Heart left ventricle (tissue), 16 donors: ENCODE results near the gene GALNT18. TPM values are rescaled to one million over a fixed set of nuclear protein-coding genes. Genes with fewer than 3 reads are reported as not detected.

Source experiments
- ATAC-seq, 4 donors: fragments of 200-7000 bp; cut with Tn5 transposase; one replicate each; pipeline ENCODE4 v1.9.1; 2020 to 2022; ENCODE audit warnings: moderate library complexity in 4 of 4, mild to moderate bottlenecking in 3 of 4, moderate number of reproducible peaks in 1 of 4
- DNase-seq, 5 donors: peaks; one replicate each; pipeline ENCODE4 v3.0.0-alpha.2; 2020
- H3K27ac ChIP-seq, 12 donors: fragments of 200-600 bp; sonication (generic) in 4 of 12; one replicate each; pipeline versions ENCODE4 v1.5.0 to v1.8.0; 2016 to 2022; ENCODE audit warnings: mild to moderate bottlenecking in 2 of 12
- H3K27me3 ChIP-seq, 9 donors: fragments of 200-600 bp; sonication (generic) in 2 of 9; one replicate each; pipeline versions ENCODE4 v1.5.1 to v1.8.0; 2016 to 2022; ENCODE audit warnings: mild to moderate bottlenecking in 3 of 9
- H3K36me3 ChIP-seq, 9 donors: fragments of 200-600 bp; sonication (generic) in 2 of 9; one replicate each; pipeline versions ENCODE4 v1.5.0 to v1.8.0; 2018 to 2022; ENCODE audit warnings: mild to moderate bottlenecking in 2 of 9
- H3K4me1 ChIP-seq, 12 donors: fragments of 200-600 bp; sonication (generic) in 4 of 12; one replicate each; pipeline versions ENCODE4 v1.5.0 to v1.8.0; 2016 to 2022; ENCODE audit warnings: mild to moderate bottlenecking in 3 of 12
- H3K4me3 ChIP-seq, 12 donors: fragments of 200-600 bp; sonication (generic) in 4 of 12; one replicate each; pipeline versions ENCODE4 v1.5.0 to v1.8.0; 2017 to 2022; ENCODE audit warnings: mild to moderate bottlenecking in 9 of 12, moderate library complexity in 4 of 12
- H3K9me3 ChIP-seq, 12 donors: fragments of 200-600 bp; sonication (generic) in 4 of 12; one replicate each; pipeline versions ENCODE4 v1.5.0 to v1.8.0; 2016 to 2022; ENCODE audit warnings: mild to moderate bottlenecking in 1 of 12
- POLR2A ChIP-seq, 2 donors: fragments of 450-650 bp; IDR thresholded peaks; one replicate each; pipeline ENCODE4 v1.6.1; 2017; ENCODE audit warnings: antibody characterized with exemption in 2 of 2, mild to moderate bottlenecking in 2 of 2, moderate library complexity in 2 of 2
- WGBS, 4 donors: extraction: QIAGEN DNeasy Blood & Tissue Kit in 2 of 4; methylation state at CpG; one replicate each; pipeline versions ENCODE4 v1.1.5 to v1.1.7; 2013 to 2018; 5-methylcytosine and 5-hydroxymethylcytosine counted together
- intact Hi-C, 10 donors: fragments of 100-400 bp; cut with DNase I; formaldehyde crosslinking; loops; one replicate each; pipeline versions ENCODE4 v1.11.1 to v1.14.2; 2022
- polyA plus RNA-seq, 2 donors: library from polyadenylated mRNA; stranded (reverse); fragments of 200-250 nt; gene quantifications; one replicate each; pipeline ENCODE4 v1.2.3, GENCODE V29; 2013
- total RNA-seq, 9 donors: library from RNA; depleted of rRNA in 2 of 9; stranded (reverse); fragments of >200 nt in 2 of 9; fragmentation: NEBNext Ultra II Directional in 3 of 9; extraction: Animal tissue kit (Norgen Biotek cat#: 25700) in 3 of 9; gene quantifications; one replicate each; pipeline versions ENCODE4 v1.1.0 to v1.2.4, GENCODE V29; 2016 to 2023
- TF ChIP-seq, protein P1 (sequence below), 12 donors: fragments of 200-600 bp; sonication (generic) in 4 of 12; IDR thresholded peaks; one replicate each; pipeline versions ENCODE4 v1.5.0 to v1.8.0; 2018 to 2022; ENCODE audit warnings: antibody characterized with exemption in 12 of 12, mild to moderate bottlenecking in 5 of 12
- donor health status: ischemic (EF 13 %, LVEDD 7.1; RV severe dilation, severe dysfunction).
- donor health status: healthy with polysubstance abuse.
- donor health status: DM: no; HTN: yes; CAD: no.
- donor health status: DM: no; HTN: no; CAD: no.
- donor health status: ischemic (EF 25% LVEDD 6.9; RV normal size, moderate dysfunction).
- donor health status: ischemic (EF 25% LVEDD 5.7; RV mildly dilated, moderate dysfunction).
- donor health status: healthy.
- donor health status: DM: yes; HTN: yes; CAD: no.
- donor health status: ischemic (EF 35%, LVEDD 5.7; RV mildly dilated, moderate dysfunction).
- donor health status: nonischemic (EF 11% LVEDD 7.7; RV severe dilation, severe dysfunction).
- donor health status: DM: yes; HTN: yes; CAD: no.
- donor health status: PGD.
- donor health status: ischemic (EF 29% LVEDD 5.4; RV normal size, mild dysfunction).
- donor health status: nonischemic (EF 23%, LVEDD 6.1; RV moderate dilation, normal function).

The GALNT18 gene
- total and polyA plus RNA-seq, 11 donors = 9.0 to 31.8 (median 17.3) TPM

- peak in 1 of 4 donors; percentile 10 for ATAC-seq
These were observed 179.0 kb downstream of the GALNT18 start for GRCh38 chr11:11442791-11443190.

GRCh38 chr11:11441516-11441915 is 180.3 kb downstream of the GALNT18 start:
- Histone ChIP-seq H3K4me3 (no peak overlapping the region), H3K4me1 (peaks cover 0 to 43% (median 25%) of the 10 kb centered on the region in 12 donors), H3K36me3 (peaks cover 0 to 6% (median 0%) of the 10 kb centered on the region in 9 donors), H3K27ac (no peak overlapping the region), H3K27me3 (no peaks in the 10 kb centered on the region), H3K9me3 (no peaks in the 10 kb centered on the region)
- ATAC-seq (no peak), DNase-seq (no peak)
- intact Hi-C loops = no loop called here
- 94 to 98% (median 97%) methylated on average over 7 of the region's 7 CpGs for WGBS, 4 donors
- TF ChIP-seq POLR2A (IDR thresholded peaks at IDR 0.05) = no peak
- TF ChIP-seq, protein P1, sequence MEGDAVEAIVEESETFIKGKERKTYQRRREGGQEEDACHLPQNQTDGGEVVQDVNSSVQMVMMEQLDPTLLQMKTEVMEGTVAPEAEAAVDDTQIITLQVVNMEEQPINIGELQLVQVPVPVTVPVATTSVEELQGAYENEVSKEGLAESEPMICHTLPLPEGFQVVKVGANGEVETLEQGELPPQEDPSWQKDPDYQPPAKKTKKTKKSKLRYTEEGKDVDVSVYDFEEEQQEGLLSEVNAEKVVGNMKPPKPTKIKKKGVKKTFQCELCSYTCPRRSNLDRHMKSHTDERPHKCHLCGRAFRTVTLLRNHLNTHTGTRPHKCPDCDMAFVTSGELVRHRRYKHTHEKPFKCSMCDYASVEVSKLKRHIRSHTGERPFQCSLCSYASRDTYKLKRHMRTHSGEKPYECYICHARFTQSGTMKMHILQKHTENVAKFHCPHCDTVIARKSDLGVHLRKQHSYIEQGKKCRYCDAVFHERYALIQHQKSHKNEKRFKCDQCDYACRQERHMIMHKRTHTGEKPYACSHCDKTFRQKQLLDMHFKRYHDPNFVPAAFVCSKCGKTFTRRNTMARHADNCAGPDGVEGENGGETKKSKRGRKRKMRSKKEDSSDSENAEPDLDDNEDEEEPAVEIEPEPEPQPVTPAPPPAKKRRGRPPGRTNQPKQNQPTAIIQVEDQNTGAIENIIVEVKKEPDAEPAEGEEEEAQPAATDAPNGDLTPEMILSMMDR (IDR thresholded peaks at IDR 0.05) = no peak

More at GRCh38 chr11:11442791-11443190, 179.0 kb downstream of the GALNT18 start:
- DNase-seq = no peak
- no peaks in the 10 kb centered on the region for H3K9me3 ChIP-seq
- intact Hi-C loops = no loop called here
- no peak for TF ChIP-seq POLR2A (IDR thresholded peaks at IDR 0.05)
- TF ChIP-seq, protein P1 (IDR thresholded peaks at IDR 0.05) = no peak
- peaks cover 0 to 30% (median 15%) of the 10 kb centered on the region in 12 donors for H3K4me1 ChIP-seq
- H3K36me3 ChIP-seq = peaks cover 0 to 8% (median 0%) of the 10 kb centered on the region in 9 donors
- no peaks in the 10 kb centered on the region for H3K27me3 ChIP-seq
- WGBS, 4 donors = 91 to 98% (median 94%) methylated on average over 5 of the region's 5 CpGs
- no peak overlapping the region for H3K4me3 ChIP-seq
- H3K27ac ChIP-seq = no peak overlapping the region

GRCh38 chr11:11441091-11441490 is 180.7 kb downstream of the GALNT18 start:
- no peaks in the 10 kb centered on the region for H3K27me3 ChIP-seq
- H3K9me3 ChIP-seq = no peaks in the 10 kb centered on the region
- peaks cover 0 to 6% (median 0%) of the 10 kb centered on the region in 9 donors for H3K36me3 ChIP-seq
- no peak for TF ChIP-seq POLR2A (IDR thresholded peaks at IDR 0.05)
- TF ChIP-seq, protein P1 (IDR thresholded peaks at IDR 0.05) = no peak
- no peak overlapping the region for H3K4me3 ChIP-seq
- ATAC-seq (no peak), DNase-seq (no peak)
- intact Hi-C loops = no loop called here
- peaks cover 0 to 47% (median 27%) of the 10 kb centered on the region in 12 donors for H3K4me1 ChIP-seq
- no peak overlapping the region for H3K27ac ChIP-seq
- WGBS, 4 donors = 91 to 98% (median 94%) methylated on average over 1 of the region's 1 CpG

GRCh38 chr11:11440144-11440543 is 181.7 kb downstream of the GALNT18 start:
- peaks cover 0 to 43% (median 25%) of the 10 kb centered on the region in 12 donors for H3K4me1 ChIP-seq
- H3K27me3 ChIP-seq = no peaks in the 10 kb centered on the region
- peaks cover 0 to 6% (median 0%) of the 10 kb centered on the region in 9 donors for H3K36me3 ChIP-seq
- no peak for DNase-seq
- no peak for ATAC-seq
- no peaks in the 10 kb centered on the region for H3K9me3 ChIP-seq
- no peak for TF ChIP-seq POLR2A (IDR thresholded peaks at IDR 0.05)
- TF ChIP-seq, protein P1 (IDR thresholded peaks at IDR 0.05) = no peak
- intact Hi-C loops = no loop called here
- no peak overlapping the region for H3K27ac ChIP-seq
- no peak overlapping the region for H3K4me3 ChIP-seq
- 82 to 89% (median 86%) methylated on average over 6 of the region's 6 CpGs for WGBS, 4 donors
